NCI-H2227 (cell line): ENCODE results near the gene SH3GL1.

Source experiments
- DNase-seq: peaks from one replicate; lab custom pipeline; 2025; ENCODE audit not compliant: unreplicated experiment; lab: John Stamatoyannopoulos, UW

Gene SH3GL1

DNA sequence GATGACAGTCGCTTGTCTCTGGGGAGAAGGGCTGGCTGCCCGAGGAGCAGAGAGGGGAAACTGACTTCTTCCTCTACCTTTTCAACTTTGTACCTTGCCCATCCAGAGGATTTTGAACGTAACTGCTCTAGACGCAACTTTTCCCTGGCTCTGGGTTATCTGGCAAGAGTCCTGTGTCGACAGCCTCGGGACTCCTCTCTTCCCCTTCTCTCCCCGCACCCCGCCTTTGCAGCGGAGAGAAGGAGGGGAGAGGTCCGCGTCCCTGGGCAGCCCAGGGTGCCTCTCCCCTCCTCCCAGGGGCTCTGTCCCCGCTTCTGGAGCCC lies 574 bp downstream of the SH3GL1 start:
- no peak for DNase-seq

GRCh38 chr19:4396949-4397783 lies 3.2 kb downstream of the SH3GL1 start:
- no peak for DNase-seq

GRCh38 chr19:4393947-4394590 lies 6.3 kb downstream of the SH3GL1 start:
- no peak for DNase-seq

DNA sequence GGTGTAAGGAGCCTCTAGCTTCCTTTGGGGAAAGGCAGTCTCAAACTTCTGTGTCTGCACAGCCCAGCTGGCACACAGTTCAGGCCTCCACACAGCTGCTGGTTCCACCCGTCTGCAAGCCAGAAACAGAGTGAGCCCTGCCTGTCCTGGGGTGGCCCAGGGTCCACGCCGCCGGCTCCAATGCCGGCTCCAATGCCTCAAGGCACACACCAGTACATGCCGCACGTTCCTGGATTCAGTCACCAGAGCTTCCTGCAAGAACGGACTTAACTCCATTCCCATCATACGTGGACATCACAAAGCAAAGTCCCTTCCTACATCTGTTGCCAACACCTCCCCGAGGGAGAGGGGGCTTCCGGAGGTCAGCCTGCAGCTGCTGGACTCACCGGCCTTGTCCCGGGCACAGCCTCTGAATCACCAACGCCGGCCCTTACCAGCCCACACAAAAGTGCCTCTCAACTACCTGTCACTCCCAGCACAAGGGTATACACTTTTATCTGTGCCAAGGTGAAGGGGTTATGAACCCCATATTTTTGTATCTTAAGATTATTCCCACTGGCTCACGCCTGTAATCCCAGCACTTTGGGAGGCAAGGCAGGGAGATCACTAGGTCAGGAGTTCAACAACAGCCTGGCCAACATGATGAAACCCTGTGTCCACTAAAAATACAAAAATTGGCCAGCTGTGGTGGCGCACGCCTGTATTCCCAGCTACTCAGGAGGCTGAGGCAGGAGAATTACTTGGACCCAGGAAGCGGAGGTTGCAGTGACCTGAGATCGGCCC lies 8.5 kb downstream of the SH3GL1 start:
- no peak for DNase-seq

DNA sequence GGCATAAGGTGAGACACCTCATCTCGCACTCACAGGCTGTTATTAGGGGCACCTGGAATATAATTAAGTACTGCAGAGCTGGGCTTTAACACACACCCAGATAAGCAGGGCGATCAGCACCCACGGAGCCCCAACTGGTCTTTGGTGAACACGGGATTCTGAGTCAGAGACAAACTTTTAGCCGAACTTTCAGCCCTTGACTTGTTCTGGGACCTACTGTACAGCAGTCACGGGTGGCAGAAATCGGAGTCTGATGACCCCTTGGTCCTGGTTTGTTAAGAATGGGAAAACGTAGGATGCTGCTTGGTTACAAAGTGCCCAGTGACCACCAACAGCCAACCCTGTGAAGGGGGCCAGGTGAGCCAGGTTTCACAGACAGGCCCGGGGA lies 9.0 kb downstream of the SH3GL1 start:
- DNase-seq: no peak

GRCh38 chr19:4390567-4391305 lies 9.6 kb downstream of the SH3GL1 start:
- peak; percentile 73 for DNase-seq

DNA sequence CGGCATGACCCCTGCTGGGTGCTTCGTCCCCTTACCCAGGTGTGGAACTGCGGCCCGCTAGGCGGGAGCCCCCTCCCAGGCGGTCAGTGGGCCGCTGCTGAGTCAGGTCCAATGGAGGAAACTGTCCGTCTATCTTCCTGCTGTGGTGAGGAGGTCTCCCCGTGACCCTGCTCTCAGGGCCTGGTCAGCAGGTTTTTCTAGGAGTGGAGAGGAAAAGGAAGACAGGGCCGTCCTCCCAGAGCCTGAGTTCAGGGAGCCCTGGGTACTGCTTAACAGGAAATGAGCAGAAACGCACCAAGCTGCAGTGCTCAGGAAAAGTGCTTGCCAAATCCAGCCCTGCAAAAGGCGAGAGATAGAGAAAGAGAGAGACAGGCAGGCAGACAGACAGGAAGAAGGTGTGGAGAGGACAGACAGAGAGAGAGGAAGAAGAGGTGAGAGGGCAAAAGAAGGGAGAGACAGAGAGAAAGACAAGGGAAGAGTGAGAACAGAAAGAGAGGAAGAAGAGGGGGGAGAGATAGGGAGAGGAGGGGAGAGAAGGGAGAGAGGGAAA lies 10.3 kb downstream of the SH3GL1 start:
- DNase-seq: no peak

- no peak for DNase-seq
Measured at GRCh38 chr19:4389511-4390016, 10.8 kb downstream of the SH3GL1 start.

GRCh38 chr19:4389064-4389375 lies 11.3 kb downstream of the SH3GL1 start:
- DNase-seq: no peak

DNA sequence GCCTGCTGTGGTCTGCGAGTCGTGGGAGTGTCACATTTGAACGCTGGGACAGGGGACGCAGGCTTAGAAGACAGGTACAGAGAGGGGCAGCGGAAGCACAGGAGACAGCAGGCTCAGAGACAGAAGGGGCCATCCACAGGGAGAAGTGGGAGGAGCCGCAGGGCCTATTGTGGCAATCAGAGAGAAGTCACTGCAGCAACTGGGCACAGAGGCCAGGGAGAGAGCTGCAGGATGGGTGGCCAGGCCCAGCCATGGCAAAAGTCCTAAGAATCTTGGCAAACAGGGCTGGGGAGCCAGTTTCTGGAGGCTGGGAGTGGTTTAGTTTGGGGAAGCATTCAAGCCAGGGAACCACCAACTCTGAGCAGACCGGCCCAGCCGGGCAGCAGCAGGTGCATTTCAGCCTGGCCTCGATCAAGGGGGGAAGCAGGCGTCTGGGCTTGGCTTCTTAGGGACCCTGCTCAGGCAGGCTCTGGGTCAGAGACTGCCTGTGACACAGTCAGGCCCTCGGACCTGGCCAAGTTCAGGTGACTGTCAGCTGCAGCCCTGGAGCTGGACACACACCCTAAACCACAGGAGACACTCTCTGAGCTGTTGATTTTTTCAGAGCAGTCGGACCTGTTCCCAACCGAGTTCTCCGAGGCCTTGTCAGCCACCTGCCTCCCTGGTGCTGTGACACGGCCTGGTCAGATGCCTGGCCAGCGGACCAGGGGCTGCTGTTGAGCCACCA lies 11.8 kb downstream of the SH3GL1 start:
- DNase-seq: no peak

GRCh38 chr19:4386041-4386782 lies 14.1 kb downstream of the SH3GL1 start:
- DNase-seq: no peak

DNA sequence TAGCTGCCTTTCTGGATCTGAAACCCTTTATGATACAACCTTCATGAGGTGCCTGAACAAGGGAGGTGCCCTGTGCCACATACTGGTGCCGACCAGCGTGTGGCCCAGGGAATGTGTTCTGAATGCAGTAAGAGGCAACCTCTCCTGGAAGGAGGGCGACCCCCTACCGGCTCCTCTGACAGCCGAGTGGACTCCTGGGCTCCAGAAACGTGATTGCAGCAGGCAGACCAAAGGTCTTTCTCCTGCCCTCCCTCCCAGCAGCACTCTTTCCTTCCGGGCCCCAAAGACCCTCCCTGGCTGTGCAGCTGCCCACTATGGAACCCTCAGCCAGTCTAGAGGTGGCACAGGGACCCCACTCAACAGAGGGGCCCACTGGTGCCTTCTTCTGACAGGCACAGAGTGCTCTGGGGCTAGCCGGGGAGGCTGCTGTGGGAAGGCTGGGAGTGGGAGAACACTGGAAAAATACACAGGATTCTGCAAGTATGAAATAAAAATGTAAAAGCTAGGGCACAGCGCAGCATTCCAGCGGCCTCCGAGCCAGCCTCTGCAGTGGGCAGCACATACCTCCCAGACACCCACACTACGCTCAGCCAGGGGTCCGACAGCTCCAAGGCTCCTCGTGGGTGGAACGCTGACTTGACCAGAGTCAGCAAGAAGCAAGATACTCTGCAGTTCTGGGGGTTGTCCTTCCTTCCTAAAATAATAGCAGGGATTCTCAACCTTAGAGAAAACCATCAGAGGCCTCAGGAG lies 14.9 kb downstream of the SH3GL1 start:
- DNase-seq: no peak

DNA sequence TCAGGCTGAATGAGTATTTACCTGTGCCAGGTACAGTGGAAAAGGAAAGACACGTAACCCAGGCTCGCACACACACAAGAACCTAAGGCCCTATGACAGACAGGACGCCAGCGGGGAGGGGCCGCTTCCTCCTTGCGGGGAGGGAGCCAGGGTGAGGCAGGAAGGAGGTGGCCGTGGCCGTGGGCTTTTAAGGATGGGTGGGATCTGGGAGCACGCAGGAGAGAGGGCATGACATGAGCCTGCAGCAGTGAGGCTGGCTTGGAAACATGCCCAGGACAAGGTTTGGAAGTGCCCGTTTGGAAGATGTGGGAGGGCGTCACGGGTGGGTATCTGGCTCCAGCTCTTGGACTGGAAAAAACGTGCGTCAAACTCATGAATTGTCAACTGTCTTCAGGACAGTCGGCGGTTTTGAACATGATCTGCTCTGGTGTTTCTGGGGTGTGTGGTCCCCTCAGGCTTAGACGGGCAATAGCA lies 20.1 kb downstream of the SH3GL1 start:
- DNase-seq: no peak

DNA sequence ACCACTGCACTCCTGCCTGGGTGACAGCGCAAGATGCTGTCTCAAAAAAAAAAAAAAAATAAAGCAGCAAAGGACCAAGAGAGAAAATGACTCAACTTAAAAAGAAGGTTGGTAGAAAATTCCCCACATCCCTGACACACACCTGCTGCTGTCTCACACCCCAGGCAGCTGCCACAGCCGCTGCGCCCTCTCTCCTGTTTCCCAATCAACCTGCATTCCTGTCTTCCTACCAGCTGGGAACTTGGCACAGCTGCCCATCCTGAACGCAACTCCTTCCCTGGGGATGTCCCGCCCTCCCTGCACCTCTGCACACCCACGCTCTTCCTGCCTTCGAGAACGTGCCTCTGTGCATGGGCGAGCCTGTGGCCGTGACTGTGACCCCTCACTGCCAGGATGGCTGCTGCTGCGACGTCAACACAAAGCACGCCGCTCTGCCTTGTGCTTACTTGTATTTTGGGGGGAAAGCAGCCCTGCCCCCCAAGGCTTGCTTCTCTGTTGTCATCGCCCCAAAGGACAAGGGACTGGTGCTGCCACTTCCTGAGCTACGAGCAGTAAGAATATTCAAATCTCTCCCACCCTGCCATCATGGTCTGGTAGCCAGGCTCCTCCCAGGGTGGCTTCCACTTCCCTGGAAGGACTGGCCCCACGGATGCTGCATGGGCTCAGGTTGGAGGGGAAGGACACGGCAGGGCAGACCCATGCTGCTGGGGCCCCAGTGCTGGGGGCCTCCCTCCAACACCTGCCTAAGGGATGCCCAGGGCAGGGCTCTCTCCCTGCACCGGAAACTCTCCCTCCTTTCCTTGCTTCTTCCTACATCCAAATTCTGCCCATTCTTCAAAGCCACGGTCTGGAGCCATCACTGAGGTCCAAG lies 20.7 kb downstream of the SH3GL1 start:
- DNase-seq: no peak

- no peak for DNase-seq
Measured at GRCh38 chr19:4378886-4379285, 21.5 kb downstream of the SH3GL1 start.

DNA sequence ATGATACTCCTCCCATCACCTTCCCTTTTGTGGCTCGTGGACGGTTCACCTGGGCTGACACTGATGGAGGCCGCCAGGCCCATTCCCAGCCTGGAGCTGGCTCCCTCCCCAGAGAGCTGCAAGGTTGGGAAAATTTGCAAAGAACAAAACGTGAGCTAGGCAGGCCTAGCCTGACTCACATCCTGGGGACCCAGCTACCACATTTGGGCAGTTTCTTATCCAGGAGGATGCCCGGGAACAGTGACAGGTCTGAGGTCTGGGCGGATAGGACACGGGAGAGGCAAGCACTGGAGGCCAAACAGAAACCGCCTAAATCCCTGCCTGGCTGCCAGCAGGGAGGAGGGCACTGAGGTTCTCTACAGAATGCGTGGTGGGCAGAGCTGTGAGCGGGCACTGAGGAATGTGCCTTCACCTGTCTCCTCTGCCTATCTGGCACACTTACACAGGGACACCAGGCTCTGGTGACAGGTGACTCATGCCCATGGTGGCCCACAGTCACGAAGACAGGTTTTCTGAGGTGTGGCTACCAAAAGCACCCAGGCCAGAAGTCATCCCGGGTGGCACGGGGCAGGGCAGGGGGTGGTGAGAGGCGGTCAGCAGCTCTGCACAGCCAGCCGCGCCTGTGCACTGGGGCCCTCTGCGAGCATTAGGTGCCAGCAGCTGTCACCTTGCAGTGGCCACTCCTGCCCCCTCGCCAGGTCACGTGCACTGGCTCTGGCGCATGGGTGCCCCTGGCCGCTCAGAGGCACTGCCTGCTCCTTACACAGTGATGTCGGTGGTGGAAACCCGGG lies 23.2 kb downstream of the SH3GL1 start:
- DNase-seq: no peak

- DNase-seq: no peak
Measured at GRCh38 chr19:4376671-4376990, 23.7 kb downstream of the SH3GL1 start.
